NCI-H69 (cell line): Measurements from ENCODE around the gene BBS4.
A peak's percentile ranks its signal among the peaks of the same experiment; 100 is the strongest.

ENCODE experiments used
- DNase-seq: peaks from one replicate; lab custom pipeline; 2025; lab: John Stamatoyannopoulos, UW

Gene BBS4

DNA sequence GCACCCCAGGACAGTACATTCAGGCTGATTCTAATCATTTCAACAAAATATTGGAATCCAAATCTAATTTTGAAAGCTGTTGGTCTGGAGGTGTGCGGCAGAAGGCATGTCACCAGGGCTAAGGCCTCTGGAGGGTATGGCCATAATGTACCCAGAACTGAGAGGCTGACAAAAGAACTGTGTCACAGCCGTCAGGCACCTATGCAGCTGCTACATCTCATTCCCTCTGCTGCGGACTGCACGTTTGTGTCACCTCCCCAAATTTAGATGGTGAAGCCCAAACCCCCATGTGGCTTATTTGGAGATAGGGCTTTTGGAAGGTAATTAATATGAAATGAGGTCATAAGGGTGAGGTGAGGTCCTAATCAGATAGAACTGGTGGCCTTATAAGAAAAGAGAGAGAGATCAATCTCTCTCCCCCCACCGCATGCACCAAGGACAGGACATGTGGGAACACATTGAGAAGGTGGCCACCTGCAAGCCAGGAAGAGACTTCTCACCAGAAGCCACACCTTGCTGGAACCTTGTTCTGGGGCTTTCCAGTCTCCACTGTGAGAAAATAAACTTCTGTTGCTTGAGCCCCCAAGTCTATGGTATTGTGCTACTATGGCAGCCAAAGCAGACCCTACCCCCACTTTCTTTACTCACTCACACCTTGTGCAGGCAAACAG, 74.7 kb downstream of the BBS4 start:
- no peak for DNase-seq

DNA sequence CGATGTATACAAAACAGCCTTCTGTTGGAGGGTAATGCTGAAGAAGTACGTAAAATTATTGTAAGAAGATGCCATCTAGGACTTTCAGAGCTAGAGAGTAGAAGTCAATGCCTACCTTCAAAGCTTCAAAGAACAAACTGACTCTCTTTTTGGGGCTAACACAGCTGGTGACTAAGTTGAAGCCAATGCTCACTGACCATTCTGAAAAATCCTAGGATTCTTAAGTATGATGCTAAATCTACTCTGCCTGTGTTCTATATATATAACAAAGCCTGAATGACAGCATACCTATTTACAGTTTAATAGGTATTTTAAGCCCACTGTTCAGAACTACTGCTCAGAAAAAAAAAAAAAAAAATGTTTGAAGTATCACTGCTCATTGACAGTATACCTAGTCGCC, 78.6 kb downstream of the BBS4 start:
- DNase-seq = no peak

DNA sequence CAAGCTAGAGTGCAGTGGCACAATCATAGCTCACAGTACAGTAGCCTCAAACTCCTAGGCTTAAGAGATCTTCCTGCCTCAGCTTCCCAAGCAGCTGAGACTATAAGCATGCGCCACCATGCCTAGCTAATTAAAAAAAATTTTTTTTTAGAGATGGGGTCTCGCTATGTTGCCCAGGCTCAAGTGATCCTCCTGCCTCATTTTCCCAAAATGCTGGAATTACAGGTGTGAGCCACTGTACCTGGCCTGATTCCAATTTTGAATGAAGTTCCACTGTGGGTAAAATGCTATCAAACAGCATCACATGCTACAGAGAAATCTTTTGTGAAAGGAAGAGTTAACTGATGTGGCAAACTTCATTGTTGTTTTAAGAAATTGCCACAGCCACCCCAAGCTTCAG, 80.0 kb downstream of the BBS4 start:
- no peak for DNase-seq

DNA sequence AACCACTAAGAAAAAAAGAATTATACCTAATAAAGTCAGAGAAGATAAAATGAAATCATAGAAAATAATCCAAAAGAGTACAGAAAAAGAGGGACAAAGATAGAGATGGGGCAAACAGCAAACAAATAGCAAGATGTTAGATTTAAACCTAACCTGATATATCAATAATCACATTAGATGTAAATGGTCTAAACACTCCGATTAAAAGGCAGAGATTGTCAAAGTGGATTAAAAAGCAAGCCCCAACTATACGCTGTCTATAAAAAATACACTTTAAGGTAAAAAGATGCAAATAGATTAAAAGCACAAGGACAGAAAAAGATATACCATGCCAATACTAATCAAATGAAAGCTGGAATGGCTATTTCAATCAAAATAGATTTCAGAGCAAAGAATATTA, 80.8 kb downstream of the BBS4 start:
- no peak for DNase-seq

DNA sequence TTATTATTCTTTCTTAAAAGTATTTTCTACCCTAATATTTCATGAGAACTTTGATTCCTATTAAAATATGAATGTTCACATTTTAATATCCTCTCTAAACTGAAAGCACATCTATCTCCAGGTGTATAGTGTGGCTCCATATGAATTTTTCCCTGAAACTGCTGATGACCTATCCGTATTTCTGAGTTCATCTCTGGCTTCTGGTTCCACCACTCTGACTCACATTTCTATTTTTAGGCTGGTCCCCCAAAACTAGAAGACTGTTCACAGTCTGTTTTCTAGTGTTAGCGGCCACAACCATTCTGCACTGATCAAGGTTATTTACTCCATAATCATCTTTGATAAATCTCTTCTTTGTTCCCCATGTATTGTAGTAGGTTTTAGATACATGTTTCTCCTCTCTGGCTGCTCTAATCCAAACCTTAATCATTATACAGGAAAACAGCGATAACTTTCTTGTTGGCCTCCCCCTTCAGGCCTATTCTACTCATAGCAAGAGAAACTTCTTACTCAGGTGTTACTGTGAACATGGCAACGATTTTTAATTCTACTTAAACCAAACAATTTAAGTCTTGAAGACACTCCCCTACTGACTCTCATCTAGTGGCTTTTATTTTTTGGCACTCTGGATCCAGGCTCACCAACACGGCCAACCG, 84.8 kb downstream of the BBS4 start:
- no peak for DNase-seq

DNA sequence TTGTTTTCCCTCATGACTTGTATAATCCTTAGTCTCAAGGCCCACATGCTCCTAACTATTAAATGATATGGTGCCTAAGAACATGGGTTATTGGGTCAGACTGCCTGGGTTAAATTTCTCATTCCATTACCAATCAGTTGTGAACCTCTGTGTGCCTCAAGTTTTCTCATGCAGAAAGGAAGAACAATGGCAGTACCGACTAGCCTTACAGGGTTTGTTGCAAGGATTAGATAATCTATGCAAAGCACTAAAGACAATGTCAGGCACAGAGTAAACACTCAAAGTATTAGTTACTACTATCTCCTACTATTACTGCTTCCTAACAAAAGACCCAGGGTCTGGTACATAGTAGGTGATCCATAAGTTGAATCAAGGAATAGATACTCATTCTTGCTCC, 85.3 kb downstream of the BBS4 start:
- no peak for DNase-seq

DNA sequence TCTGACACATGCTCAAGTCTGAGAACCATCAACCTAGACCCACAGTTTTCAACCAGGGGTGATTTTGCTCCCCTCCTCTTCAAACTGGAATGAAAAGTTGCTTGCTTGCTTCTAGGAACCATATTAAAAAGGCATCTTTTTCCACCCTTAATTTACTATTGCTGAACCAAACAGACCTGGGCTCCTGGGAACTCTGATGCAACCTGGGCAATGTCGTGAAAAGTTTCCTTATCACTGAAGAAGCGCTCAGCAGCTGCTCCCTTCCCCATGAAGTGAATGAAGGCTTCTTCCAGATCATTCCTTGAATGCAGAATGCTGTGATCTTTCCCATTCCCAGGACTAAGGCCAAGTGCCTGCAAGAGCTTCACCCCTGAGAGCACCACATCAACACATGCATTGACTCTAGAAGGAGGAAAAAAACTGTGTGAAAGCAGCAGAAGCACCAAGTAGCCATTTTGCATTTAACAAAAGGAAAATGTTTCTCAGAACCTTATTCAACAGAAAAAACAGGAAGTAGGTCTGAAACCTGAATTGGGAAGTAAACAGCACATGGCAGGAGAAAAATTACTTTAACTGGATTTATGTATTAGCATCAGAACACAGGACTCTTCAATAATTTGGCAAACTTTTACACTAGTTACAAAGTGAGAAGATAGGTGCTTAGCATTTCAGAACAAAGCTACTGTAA, 88.8 kb downstream of the BBS4 start:
- no peak for DNase-seq

DNA sequence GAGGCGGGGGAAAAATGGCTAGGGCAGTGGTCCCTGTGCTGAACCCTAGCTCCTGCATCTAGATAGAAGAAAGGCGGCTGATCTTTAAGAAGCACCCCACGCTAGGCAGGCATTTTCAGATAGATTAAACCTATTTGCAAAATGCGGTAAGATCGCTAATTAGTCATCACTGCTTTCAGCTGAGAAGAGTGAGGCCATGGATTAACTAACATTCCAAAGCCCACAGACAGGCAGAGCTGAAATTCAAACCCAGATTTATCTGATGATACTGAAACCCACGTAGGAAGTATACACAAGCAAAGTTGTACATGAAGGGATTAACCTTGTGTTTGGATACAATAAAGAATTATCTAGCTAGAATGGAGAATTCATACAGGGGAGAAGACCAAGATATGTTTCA, 92.8 kb downstream of the BBS4 start:
- DNase-seq = no peak

DNA sequence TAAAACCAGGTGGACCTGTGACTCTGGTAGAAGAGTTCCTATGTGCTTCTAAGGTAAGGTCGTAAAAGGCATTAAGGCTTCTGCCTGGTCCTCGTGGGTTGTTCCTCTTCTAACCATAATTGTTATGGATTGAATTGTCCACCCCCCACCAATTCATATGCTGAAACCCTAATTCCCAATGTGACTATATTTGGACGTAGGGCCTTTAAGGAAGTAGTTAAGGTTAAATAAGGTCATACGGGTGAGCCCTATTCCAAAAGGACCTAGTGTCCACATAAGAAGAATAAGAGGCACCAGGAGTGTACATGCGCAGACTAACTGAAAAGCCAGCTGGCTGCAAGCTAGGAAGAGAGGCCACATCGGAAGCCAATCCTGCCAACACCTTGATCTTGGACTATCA, 95.6 kb downstream of the BBS4 start:
- DNase-seq = no peak

DNA sequence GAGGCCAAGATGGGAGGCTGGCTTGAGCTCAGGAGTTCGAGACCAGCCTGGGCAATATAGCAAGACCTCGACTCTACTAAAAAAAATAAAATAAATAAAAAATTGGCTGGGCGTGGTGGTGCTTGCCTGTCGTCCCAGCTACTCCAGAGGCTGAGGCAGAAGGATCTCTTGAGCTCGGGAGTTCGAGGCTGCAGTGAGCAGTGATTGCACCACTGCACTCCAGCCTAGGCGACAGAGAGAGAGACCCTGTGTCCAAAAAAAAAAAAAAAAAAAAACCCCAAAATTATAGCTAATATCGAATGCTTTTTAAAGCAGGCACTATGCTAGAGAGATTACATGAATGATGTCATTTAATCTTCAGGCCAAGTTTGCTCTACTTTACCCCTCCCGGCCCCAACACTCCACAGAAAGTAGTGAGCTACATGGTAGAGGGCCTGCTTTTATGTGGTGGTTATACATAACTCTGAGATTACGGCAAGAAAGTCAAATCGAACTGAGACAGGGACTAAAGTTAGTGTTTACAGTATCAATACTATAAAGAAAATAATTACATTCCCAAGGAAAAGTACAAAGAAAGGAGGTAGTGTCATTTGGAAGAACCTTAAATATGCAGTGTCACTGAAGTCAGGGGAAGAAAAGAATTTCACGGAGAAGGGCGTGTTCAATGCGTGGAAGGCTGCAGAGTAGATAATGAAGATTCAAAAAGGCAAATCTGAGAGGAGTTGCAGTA, 96.4 kb downstream of the BBS4 start:
- peak; percentile 5 for DNase-seq

DNA sequence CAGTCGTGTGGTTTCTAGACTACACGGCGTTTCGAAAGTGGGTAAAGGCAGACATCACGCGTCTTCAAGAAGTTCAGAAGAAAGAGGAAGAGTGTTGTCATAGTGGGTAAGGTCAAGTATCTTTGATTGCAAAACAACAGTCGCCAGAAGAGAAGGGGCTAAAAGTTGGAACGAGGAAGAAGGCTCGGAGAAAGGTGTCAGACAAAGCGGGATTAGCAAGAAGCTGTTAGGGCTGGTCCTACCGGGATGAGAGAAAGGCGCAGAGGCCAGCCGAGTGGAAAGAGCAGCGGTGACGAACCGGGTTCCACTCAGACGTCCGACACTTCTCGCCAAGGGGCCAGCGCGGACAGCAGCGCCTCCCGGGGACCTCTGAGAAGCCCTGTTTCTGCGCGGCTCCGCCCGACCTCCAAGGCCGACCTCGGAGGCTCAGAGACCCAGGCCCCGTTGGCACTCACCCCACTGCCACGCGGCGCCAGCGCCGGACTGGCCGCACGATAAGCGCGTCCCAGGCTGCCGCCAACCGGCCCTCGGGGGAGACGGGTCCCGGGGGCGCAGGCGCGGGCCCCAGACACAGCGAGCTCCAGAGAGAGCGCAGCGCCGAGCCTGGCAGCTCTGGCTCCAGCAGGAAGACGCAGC, 97.1 kb downstream of the BBS4 start:
- DNase-seq = no peak

DNA sequence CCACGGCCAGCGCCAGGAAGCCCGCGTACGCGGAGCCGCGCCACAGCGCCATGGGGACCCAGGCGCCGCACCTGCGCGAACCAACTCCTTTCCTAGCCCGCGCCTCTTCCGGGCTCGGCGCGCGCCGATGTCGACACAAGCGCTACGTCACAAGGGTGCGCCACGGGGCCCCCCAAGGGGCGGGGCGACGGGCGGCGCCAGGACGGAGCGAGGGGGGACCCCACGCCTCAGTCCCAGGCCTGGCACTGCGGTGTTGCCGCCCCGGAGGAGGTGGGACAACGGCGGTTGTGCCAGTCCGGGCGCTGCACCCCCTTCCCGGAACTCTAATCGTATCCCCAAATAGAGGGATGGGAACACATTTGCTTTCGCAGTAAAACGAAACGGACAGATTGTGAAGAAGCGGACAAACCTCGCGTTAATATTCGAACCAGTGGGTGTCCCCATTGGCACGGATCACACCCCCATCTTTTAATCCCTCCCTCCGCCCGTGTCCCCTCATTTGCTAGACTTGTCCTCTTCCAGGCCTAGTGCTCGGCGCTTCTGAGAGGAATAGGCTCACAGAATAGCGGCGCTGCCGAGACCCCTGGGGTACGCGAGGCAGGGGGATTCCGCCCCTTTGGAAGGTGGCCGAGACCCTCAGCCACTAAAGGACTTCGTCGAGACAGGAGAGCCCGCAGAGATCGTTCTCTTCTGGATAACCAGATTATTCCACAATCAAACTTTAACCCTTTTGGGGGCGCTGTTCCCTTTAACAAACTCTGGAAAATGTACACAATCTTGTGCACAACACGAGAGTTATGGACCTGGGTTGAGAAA, 97.8 kb downstream of the BBS4 start, which contains the start of gene ADPGK:
Gene ADPGK, minus strand, starts transcription at position 119 of the 816 bp plus-strand sequence. Its CDS starts 67 bp downstream, at position 52.
- DNase-seq = peak; percentile 90

DNA sequence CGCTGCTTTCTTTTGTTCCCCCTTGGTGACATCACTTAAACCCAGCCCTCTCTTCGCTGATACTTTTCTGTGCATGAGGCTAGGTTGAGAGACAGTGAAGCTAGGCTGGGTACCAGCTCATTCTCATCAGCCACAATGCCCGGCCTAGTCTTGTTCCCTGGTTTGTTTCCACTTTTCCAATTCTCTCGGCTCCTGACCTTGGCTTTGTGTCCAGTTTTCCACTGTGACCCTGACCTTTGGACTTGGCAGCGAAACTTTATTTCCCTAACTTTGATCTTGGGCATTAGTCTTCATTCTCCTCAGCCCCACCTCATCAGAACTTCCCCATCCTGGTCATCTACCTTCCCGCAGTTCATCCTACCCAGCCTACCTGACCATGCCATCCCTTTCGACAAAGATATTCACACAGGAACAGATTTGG, 98.5 kb downstream of the BBS4 start:
- no peak for DNase-seq

DNA sequence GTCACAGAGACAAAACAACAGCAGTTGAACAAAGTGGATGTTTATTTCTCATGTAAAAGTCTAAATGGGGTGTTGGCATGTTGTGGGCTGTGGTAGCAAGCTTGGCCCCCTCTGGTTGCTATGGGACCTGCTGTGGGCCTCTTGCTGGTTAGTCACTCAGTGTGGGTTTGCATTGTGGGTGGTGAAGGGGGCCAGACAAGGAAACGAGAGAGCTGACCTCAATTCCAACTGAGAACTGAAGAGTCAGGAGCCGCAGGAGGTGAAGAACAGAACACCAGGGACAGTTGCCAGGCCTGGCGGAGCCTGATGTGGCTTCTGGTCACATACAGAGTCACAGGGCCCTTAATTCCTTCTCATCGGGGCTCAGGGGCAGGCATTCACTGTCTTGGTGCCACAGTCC, 99.4 kb downstream of the BBS4 start:
- no peak for DNase-seq

DNA sequence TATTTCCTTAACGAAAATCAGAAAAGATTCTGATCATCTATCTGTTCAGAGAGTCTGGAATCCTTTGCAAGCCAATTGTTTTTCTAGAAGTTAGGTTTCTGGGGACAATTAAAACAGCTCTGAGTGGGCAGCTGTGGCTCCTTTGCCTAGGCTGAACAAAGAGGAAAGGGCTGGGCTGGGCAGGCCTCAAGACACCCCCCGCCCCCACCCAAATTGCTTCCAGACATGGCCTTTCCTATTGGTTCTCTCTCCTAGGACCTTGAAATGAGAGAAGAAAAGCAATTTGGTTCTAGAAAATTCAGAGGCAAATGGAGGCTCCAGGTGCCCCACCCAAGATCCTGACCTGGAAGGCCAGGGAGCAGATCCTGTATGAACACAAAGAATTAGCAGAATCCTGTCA, 99.8 kb downstream of the BBS4 start:
- DNase-seq = no peak

DNA sequence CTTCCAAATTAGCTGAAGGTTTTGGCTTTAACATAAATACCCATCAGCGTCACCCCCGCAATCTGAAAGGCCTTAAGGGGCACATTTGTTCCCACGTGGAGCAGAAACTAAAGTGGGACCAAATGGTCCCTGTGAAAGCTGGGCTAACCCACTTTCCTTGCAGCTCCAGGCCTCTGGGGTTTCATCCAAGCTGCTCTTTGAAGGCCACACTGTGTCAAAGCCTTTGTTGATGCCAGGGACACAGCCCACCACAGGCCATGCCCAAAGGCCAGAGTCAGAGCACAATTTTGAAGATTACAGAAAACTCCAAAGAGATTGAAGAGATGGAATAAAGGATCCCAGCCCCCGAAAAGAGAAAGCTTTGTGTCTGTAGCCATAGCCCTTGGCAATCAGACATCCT, 100.2 kb downstream of the BBS4 start:
- DNase-seq = no peak

DNA sequence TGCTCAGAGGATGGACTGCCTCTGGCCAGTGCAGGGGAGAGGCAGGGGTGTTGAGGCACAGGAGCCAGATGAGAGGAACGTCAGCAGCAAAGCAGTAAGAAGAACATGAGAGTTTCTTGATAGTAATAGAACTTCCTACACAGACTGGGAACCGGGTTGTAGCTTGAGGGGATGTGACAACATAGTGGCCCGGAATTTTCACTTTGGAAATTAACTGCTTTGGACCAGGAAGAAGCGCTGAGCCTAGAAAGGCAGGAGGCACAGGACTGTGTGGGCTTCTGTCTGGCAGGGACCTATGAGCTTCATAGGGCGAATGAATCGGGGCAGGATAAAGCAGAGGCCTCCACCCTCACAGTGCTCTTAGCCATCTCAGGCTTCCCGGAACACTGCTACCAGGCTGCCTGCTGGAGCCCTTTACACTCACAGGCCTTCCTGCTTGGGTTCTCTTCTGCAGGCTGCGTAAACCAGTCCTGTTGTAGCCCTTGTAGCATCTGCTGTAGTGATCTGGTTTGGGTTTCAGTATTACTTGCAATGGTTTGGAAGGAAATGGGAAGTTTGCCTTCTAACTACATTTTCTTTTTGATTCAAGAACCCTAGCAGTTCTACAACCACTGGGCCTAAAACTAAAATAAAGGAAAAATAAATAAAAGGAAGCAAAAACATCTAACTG, 100.8 kb downstream of the BBS4 start:
- DNase-seq = no peak

DNA sequence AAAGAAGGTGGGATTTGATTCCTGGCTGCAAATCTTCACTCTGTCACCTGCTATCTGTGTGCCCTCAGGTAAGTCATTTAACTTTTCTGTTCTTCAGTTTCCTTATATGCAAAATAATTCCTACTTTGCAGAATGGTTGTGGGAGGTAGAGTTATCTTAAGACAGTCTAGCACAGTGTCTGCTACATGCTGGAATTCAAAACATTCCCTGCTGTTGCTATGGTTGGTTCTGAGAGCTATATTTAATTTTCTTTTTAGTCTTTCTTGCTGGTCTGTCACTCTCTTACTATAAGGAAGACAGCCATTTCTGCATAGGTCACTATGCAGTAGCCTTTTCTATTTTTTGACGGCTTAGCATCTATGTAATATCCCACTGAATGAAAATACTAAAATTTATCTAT, 101.5 kb downstream of the BBS4 start:
- no peak for DNase-seq
